GM12878 (cell line): ENCODE data around the gene PCDHGA1. TPM values are rescaled to one million over a fixed set of nuclear protein-coding genes. Genes with fewer than 3 reads are reported as not detected.

ENCODE experiments used
- E4F1 ChIP-seq: fragments of 450-650 bp; IDR thresholded peaks from 2 replicates; pipeline ENCODE4 v1.6.1; 2018; ENCODE audit warnings: borderline replicate concordance, mild to moderate bottlenecking; ENCODE audit not compliant: partially characterized antibody
- KLF5 ChIP-seq: fragments of 450-650 bp; IDR thresholded peaks from 2 replicates; pipeline ENCODE4 v1.6.1; 2014; ENCODE audit warnings: mild to moderate bottlenecking; ENCODE audit not compliant: partially characterized antibody
- REST ChIP-seq: IDR thresholded peaks from 2 replicates; pipeline ENCODE4 v1.6.1; 2012; ENCODE audit warnings: mild to moderate bottlenecking, low read depth, low read length
- ZBTB33 ChIP-seq: fragments of 450-650 bp; IDR thresholded peaks from 2 replicates; pipeline ENCODE4 v1.6.1; 2017; ENCODE audit warnings: mild to moderate bottlenecking
- polyA plus RNA-seq, 11 experiments: library from polyadenylated mRNA; depleted of rRNA in 4 of 11; unstranded in 6 of 11; stranded (reverse) in 5 of 11; fragments of >200 nt; fragmentation: Nextera tagmentation in 4 of 11; fragmentation: Illumina TruSeq in 1 of 11; extraction: Ambion mirVana in 4 of 11; extraction: Trizol in 1 of 11; gene quantifications; 1 replicate in 1 of 11; 2 replicates in 10 of 11; pipeline versions ENCODE4 v1.2.1 to v1.2.3, GENCODE V29; 2011 to 2016; ENCODE audit warnings: inconsistent platforms in 2 of 11, missing spikeins in 2 of 11, low read depth in 1 of 11
- total RNA-seq, 4 experiments: library from RNA; depleted of rRNA in 3 of 4; stranded (reverse); fragments of >200 nt in 3 of 4; fragmentation: Illumina TruSeq in 1 of 4; extraction: Trizol in 1 of 4; gene quantifications; 2 replicates each; pipeline versions ENCODE4 v1.2.1 to v1.2.3, GENCODE V29; 2013 to 2021

PCDHGA1 gene
- total and polyA plus RNA-seq, 10 of the 15 experiments (the other 5 are each of a cell fraction or from before 2014, with no cell fraction given): 0.02 to 0.51 (median 0.19) TPM; not detected in 3

- TF ChIP-seq REST (no peak), E4F1 (no peak), ZBTB33 (no peak), KLF5 (no peak)
Measured at GRCh38 chr5:141389153-141390042, 59.1 kb downstream of the PCDHGA1 start (continued).
